ENCODE data around the gene SPON1.

DNA sequence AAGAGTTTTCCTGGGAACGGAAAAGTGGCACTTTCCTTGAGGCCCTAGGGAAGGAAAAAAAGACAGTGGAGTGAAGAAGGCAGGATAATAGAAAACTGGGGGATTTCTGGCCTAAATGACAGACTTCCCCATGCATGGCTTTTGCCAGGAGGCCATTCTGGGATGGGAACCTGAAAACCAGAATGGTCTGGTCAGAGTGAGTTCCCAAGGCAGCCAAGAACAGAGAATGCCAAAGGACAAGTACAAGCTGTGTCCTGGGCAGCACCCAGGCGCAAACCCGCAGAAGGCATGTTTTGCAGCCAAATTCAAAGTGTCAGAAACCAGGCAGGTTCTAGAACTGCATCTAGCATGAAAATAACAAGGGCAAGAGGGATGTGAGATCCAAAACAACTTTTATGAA is 162.4 kb downstream of the SPON1 start:
- no peak for TF ChIP-seq POLR2A (IDR thresholded peaks at IDR 0.05)
- TF ChIP-seq, protein P1, sequence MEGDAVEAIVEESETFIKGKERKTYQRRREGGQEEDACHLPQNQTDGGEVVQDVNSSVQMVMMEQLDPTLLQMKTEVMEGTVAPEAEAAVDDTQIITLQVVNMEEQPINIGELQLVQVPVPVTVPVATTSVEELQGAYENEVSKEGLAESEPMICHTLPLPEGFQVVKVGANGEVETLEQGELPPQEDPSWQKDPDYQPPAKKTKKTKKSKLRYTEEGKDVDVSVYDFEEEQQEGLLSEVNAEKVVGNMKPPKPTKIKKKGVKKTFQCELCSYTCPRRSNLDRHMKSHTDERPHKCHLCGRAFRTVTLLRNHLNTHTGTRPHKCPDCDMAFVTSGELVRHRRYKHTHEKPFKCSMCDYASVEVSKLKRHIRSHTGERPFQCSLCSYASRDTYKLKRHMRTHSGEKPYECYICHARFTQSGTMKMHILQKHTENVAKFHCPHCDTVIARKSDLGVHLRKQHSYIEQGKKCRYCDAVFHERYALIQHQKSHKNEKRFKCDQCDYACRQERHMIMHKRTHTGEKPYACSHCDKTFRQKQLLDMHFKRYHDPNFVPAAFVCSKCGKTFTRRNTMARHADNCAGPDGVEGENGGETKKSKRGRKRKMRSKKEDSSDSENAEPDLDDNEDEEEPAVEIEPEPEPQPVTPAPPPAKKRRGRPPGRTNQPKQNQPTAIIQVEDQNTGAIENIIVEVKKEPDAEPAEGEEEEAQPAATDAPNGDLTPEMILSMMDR (IDR thresholded peaks at IDR 0.05): no peak
